Glutamatergic neuron (in vitro differentiated cells): ENCODE measurements around the gene ARHGAP23. TPM values are rescaled to one million over a fixed set of nuclear protein-coding genes. Genes with fewer than 3 reads are reported as not detected.
A peak's percentile ranks its signal among the peaks of the same experiment; 100 is the strongest.

ENCODE experiments used
- DNase-seq: peaks from one replicate; pipeline ENCODE4 v3.0.0; 2022
- H3K27ac Mint-ChIP-seq: one replicate; pipeline ENCODE4 v1.8.0; 2020; ENCODE audit warnings: mild to moderate bottlenecking, mixed read lengths, inconsistent platforms; ENCODE audit not compliant: unreplicated experiment
- H3K27me3 Mint-ChIP-seq: one replicate; pipeline ENCODE4 v1.8.0; 2020; ENCODE audit warnings: mild to moderate bottlenecking, moderate library complexity, mixed read lengths, inconsistent platforms; ENCODE audit not compliant: unreplicated experiment
- H3K36me3 Mint-ChIP-seq: one replicate; pipeline ENCODE4 v1.8.0; 2020; ENCODE audit warnings: mild to moderate bottlenecking, mixed read lengths, inconsistent platforms; ENCODE audit not compliant: unreplicated experiment
- H3K4me1 Mint-ChIP-seq: one replicate; pipeline ENCODE4 v1.8.0; 2020; ENCODE audit warnings: mild to moderate bottlenecking, low read depth, mixed read lengths, inconsistent platforms; ENCODE audit not compliant: unreplicated experiment
- H3K4me3 Mint-ChIP-seq: one replicate; pipeline ENCODE4 v1.8.0; 2020; ENCODE audit warnings: mild to moderate bottlenecking, mixed read lengths, inconsistent platforms; ENCODE audit not compliant: unreplicated experiment
- H3K9me3 Mint-ChIP-seq: one replicate; pipeline ENCODE4 v1.8.0; 2020; ENCODE audit warnings: mild to moderate bottlenecking, moderate library complexity, mixed read lengths, inconsistent platforms; ENCODE audit not compliant: unreplicated experiment
- CTCF ChIP-seq: fragments of 200-600 bp; sonication (generic); IDR thresholded peaks from one replicate; pipeline ENCODE4 v1.5.0; 2021; ENCODE audit not compliant: partially characterized antibody, unreplicated experiment
- total RNA-seq: library from RNA; stranded (reverse); fragmentation: NEBNext Ultra II Directional; extraction: Animal tissue kit (Norgen Biotek cat#: 25700); gene quantifications from one replicate; pipeline ENCODE4 v1.2.1, GENCODE V29; 2021; ENCODE audit not compliant: unreplicated experiment

Gene ARHGAP23
- total RNA-seq, 1 donor from 2014 or later = 23.6 TPM

- H3K9me3 Mint-ChIP-seq = peaks cover 6% of the 10 kb centered on the region
- H3K27me3 Mint-ChIP-seq = peaks cover 7% of the 10 kb centered on the region
- H3K4me3 Mint-ChIP-seq = no peak overlapping the region
- DNase-seq = no peak
- H3K4me1 Mint-ChIP-seq = peaks cover 7% of the 10 kb centered on the region
- no peak for TF ChIP-seq CTCF
- peaks cover 5% of the 10 kb centered on the region for H3K36me3 Mint-ChIP-seq
- no peak overlapping the region for H3K27ac Mint-ChIP-seq
Measured at GRCh38 chr17:38441429-38442061, 13.3 kb downstream of the ARHGAP23 start.

- no peak for TF ChIP-seq CTCF
- Mint-ChIP-seq H3K4me3 (no peak overlapping the region), H3K36me3 (peaks cover 5% of the 10 kb centered on the region), H3K9me3 (peaks cover 6% of the 10 kb centered on the region), H3K4me1 (peaks cover 7% of the 10 kb centered on the region), H3K27ac (no peak overlapping the region), H3K27me3 (peaks cover 6% of the 10 kb centered on the region)
- DNase-seq = no peak
Measured at GRCh38 chr17:38442548-38442947, 14.3 kb downstream of the ARHGAP23 start.

- Mint-ChIP-seq H3K9me3 (peaks cover 6% of the 10 kb centered on the region), H3K4me3 (no peak overlapping the region), H3K36me3 (peaks cover 5% of the 10 kb centered on the region), H3K27ac (no peak overlapping the region), H3K4me1 (peaks cover 7% of the 10 kb centered on the region), H3K27me3 (peaks cover 6% of the 10 kb centered on the region)
- no peak for DNase-seq
- TF ChIP-seq CTCF = no peak
Measured at GRCh38 chr17:38443356-38444031, 15.2 kb downstream of the ARHGAP23 start.

GRCh38 chr17:38444151-38444550, 15.9 kb downstream of the ARHGAP23 start:
- no peak overlapping the region for H3K27ac Mint-ChIP-seq
- DNase-seq = peak; percentile 85
- H3K9me3 Mint-ChIP-seq = peaks cover 6% of the 10 kb centered on the region

More at GRCh38 chr17:38444151-38444550, 15.9 kb downstream of the ARHGAP23 start:
- Mint-ChIP-seq H3K36me3 (peaks cover 3% of the 10 kb centered on the region), H3K4me1 (peaks cover 8% of the 10 kb centered on the region), H3K4me3 (no peak overlapping the region), H3K27me3 (peaks cover 6% of the 10 kb centered on the region)
- TF ChIP-seq CTCF = peak; percentile 82
